Suprapubic skin (tissue), 4 donors: ENCODE measurements around the gene OSTM1. TPM values are rescaled to one million over a fixed set of nuclear protein-coding genes. Genes with fewer than 3 reads are reported as not detected.
A peak's percentile ranks its signal among the peaks of the same experiment; 100 is the strongest.

Source experiments
- DNase-seq, 2 donors: peaks; one replicate each; pipeline ENCODE4 v3.0.0-alpha.2; 2019; ENCODE audit warnings: low spot score in 2 of 2
- H3K27ac ChIP-seq: fragments of 200-600 bp; sonication (generic); one replicate; pipeline ENCODE4 v1.5.1; 2019
- H3K27me3 ChIP-seq: fragments of 200-600 bp; sonication (generic); one replicate; pipeline ENCODE4 v1.5.1; 2019
- H3K36me3 ChIP-seq: fragments of 200-600 bp; sonication (generic); one replicate; pipeline ENCODE4 v1.5.1; 2019
- H3K4me1 ChIP-seq: fragments of 200-600 bp; sonication (generic); one replicate; pipeline ENCODE4 v1.5.1; 2019
- H3K4me3 ChIP-seq: fragments of 200-600 bp; sonication (generic); one replicate; pipeline ENCODE4 v1.5.1; 2019; ENCODE audit warnings: mild to moderate bottlenecking
- H3K9me3 ChIP-seq: fragments of 200-600 bp; sonication (generic); one replicate; pipeline ENCODE4 v1.5.1; 2019
- CTCF ChIP-seq, 2 donors: fragments of 200-600 bp in 1 of 2; fragments of 450-650 bp in 1 of 2; sonication (generic) in 1 of 2; IDR thresholded peaks; one replicate each; pipeline ENCODE4 v1.5.1; 2016 to 2019; ENCODE audit warnings: antibody characterized with exemption in 2 of 2, mild to moderate bottlenecking in 1 of 2, moderate library complexity in 1 of 2
- EP300 ChIP-seq: sonication (generic); formaldehyde crosslinking; IDR thresholded peaks from one replicate; pipeline ENCODE4 v1.6.1; 2017; ENCODE audit warnings: antibody characterized with exemption
- POLR2A ChIP-seq, 2 donors: fragments of 450-650 bp; IDR thresholded peaks; one replicate each; pipeline ENCODE4 v1.6.1; 2017; ENCODE audit warnings: antibody characterized with exemption in 2 of 2, mild to moderate bottlenecking in 2 of 2, moderate library complexity in 2 of 2
- POLR2AphosphoS5 ChIP-seq, 3 donors: sonication (generic); formaldehyde crosslinking; IDR thresholded peaks; one replicate each; pipeline ENCODE4 v1.6.1; 2017; ENCODE audit warnings: antibody characterized with exemption in 3 of 3
- WGBS: methylation state at CpG from one replicate; pipeline ENCODE4 v1.1.5; 2018; 5-methylcytosine and 5-hydroxymethylcytosine counted together
- total RNA-seq, 4 donors: library from RNA; depleted of rRNA; stranded (reverse); fragments of >200 nt; gene quantifications; one replicate each; pipeline ENCODE4 v1.1.0, GENCODE V29; 2016

Gene OSTM1
- total RNA-seq, 4 donors from 2014 or later: 26.9 to 44.5 (median 38.2) TPM

GRCh38 chr6:108116546-108117426 lies 42.2 kb upstream of the OSTM1 start:
- peaks cover 88% of the 10 kb centered on the region for H3K27me3 ChIP-seq
- peak overlapping the region; percentile 67 for H3K4me3 ChIP-seq
- no peaks in the 10 kb centered on the region for H3K36me3 ChIP-seq
- no peaks in the 10 kb centered on the region for H3K9me3 ChIP-seq
- TF ChIP-seq EP300 (no peak), POLR2A (IDR thresholded peaks at IDR 0.05) (no peak), CTCF (IDR thresholded peaks at IDR 0.05) (no peak), POLR2AphosphoS5 (IDR thresholded peaks at IDR 0.05) (no peak)
- no peak for DNase-seq
- H3K4me1 ChIP-seq: peaks cover 62% of the 10 kb centered on the region
- H3K27ac ChIP-seq: no peak overlapping the region
- 19% methylated on average over 45 of the region's 46 CpGs for WGBS

- Histone ChIP-seq H3K27me3 (peaks cover 86% of the 10 kb centered on the region), H3K4me3 (peak overlapping the region; percentile 48)
- WGBS: 20% methylated on average over 16 of the region's 20 CpGs
Observed at GRCh38 chr6:108115598-108116058, 41.1 kb upstream of the OSTM1 start.

GRCh38 chr6:108114841-108115597 lies 40.5 kb upstream of the OSTM1 start:
- H3K4me1 ChIP-seq: peaks cover 62% of the 10 kb centered on the region
- WGBS: 3% methylated on average over 48 of the region's 50 CpGs
- H3K27ac ChIP-seq: no peak overlapping the region
- no peaks in the 10 kb centered on the region for H3K9me3 ChIP-seq
- DNase-seq: peak; percentile 69 to 85
- H3K36me3 ChIP-seq: no peaks in the 10 kb centered on the region
- H3K27me3 ChIP-seq: peaks cover 81% of the 10 kb centered on the region
- H3K4me3 ChIP-seq: peak overlapping the region; percentile 48
- TF ChIP-seq EP300 (no peak), CTCF (IDR thresholded peaks at IDR 0.05) (no peak), POLR2AphosphoS5 (IDR thresholded peaks at IDR 0.05) (no peak), POLR2A (IDR thresholded peaks at IDR 0.05) (no peak)

More at GRCh38 chr6:108115598-108116058, 41.1 kb upstream of the OSTM1 start:
- no peak overlapping the region for H3K27ac ChIP-seq
- H3K36me3 ChIP-seq: no peaks in the 10 kb centered on the region
- DNase-seq: no peak
- H3K4me1 ChIP-seq: peaks cover 62% of the 10 kb centered on the region
- H3K9me3 ChIP-seq: no peaks in the 10 kb centered on the region
- TF ChIP-seq CTCF (IDR thresholded peaks at IDR 0.05): peak in 1 of 2 donors; percentile 28
- TF ChIP-seq POLR2A (IDR thresholded peaks at IDR 0.05): no peak

- Histone ChIP-seq H3K9me3 (no peaks in the 10 kb centered on the region), H3K27me3 (peaks cover 71% of the 10 kb centered on the region), H3K4me3 (peak overlapping the region; percentile 48), H3K27ac (no peak overlapping the region), H3K36me3 (no peaks in the 10 kb centered on the region), H3K4me1 (peaks cover 52% of the 10 kb centered on the region)
- WGBS: 21% methylated on average over 26 of the region's 39 CpGs
- no peak for DNase-seq
- no peak for TF ChIP-seq POLR2AphosphoS5 (IDR thresholded peaks at IDR 0.05)
- no peak for TF ChIP-seq POLR2A (IDR thresholded peaks at IDR 0.05)
- TF ChIP-seq EP300: no peak
- TF ChIP-seq CTCF (IDR thresholded peaks at IDR 0.05): peak in 1 of 2 donors; percentile 26
Observed at GRCh38 chr6:108113557-108114519, 39.3 kb upstream of the OSTM1 start.
